ENCODE data around the gene CAMTA1.

The CAMTA1 gene

GRCh38 chr1:7348073-7348472 lies 562.8 kb downstream of the CAMTA1 start:
- Histone ChIP-seq H3K4me2 (no peak overlapping the region), H3K36me3 (no peaks in the 10 kb centered on the region), H3K4me3 (no peak overlapping the region), H3K9ac (no peak overlapping the region), H3K27me3 (no peaks in the 10 kb centered on the region), H3K27ac (no peak overlapping the region), H3K9me3 (replicated peaks in 1 of 11) (0 out of 22 replicates have a peak, but pooled peaks cover 0 to 6% (median 0%) of the 10 kb centered on the region in 11 experiments), H3K4me1 (peaks cover 0 to 9% (median 0%) of the 10 kb centered on the region in 10 experiments; a peak in 3 of 20 replicates), H4K20me1 (no peaks in the 10 kb centered on the region)
- no peak for TF ChIP-seq Cebpa-rat (IDR thresholded peaks at IDR 0.05)

GRCh38 chr1:7348580-7348979 lies 563.3 kb downstream of the CAMTA1 start:
- Histone ChIP-seq H4K20me1 (no peaks in the 10 kb centered on the region), H3K27ac (no peak overlapping the region), H3K4me1 (peaks cover 0 to 9% (median 0%) of the 10 kb centered on the region in 10 experiments; a peak in 3 of 20 replicates), H3K4me3 (no peak overlapping the region), H3K9me3 (replicated peaks in 1 of 11) (0 out of 22 replicates have a peak, but pooled peaks cover 0 to 5% (median 0%) of the 10 kb centered on the region in 11 experiments), H3K4me2 (no peak overlapping the region), H3K36me3 (no peaks in the 10 kb centered on the region), H3K9ac (no peak overlapping the region), H3K27me3 (no peaks in the 10 kb centered on the region)
- no peak for TF ChIP-seq Cebpa-rat (IDR thresholded peaks at IDR 0.05)

- Histone ChIP-seq H4K20me1 (no peaks in the 10 kb centered on the region), H3K4me3 (no peak overlapping the region), H3K9me3 (replicated peaks in 1 of 11) (no peaks in the 10 kb centered on the region), H3K27ac (no peak overlapping the region), H3K4me1 (peaks cover 0 to 5% (median 0%) of the 10 kb centered on the region in 10 experiments; a peak in 2 of 20 replicates), H3K9ac (no peak overlapping the region), H3K36me3 (no peaks in the 10 kb centered on the region), H3K4me2 (no peak overlapping the region), H3K27me3 (no peaks in the 10 kb centered on the region)
- TF ChIP-seq Cebpa-rat (IDR thresholded peaks at IDR 0.05), result no peak
These were observed 565.5 kb downstream of the CAMTA1 start for GRCh38 chr1:7350804-7351203.

GRCh38 chr1:7351649-7352048 lies 566.4 kb downstream of the CAMTA1 start:
- H3K4me2 ChIP-seq, result no peak overlapping the region
- no peak overlapping the region for H3K27ac ChIP-seq
- H3K9ac ChIP-seq, result no peak overlapping the region
- TF ChIP-seq Cebpa-rat (IDR thresholded peaks at IDR 0.05), result no peak
- no peaks in the 10 kb centered on the region for H3K27me3 ChIP-seq
- no peaks in the 10 kb centered on the region for H3K9me3 ChIP-seq (replicated peaks in 1 of 11)
- H3K36me3 ChIP-seq, result no peaks in the 10 kb centered on the region
- no peak overlapping the region for H3K4me3 ChIP-seq
- H4K20me1 ChIP-seq, result no peaks in the 10 kb centered on the region
- peaks cover 0 to 4% (median 0%) of the 10 kb centered on the region in 10 experiments; a peak in 2 of 20 replicates for H3K4me1 ChIP-seq

- Histone ChIP-seq H3K4me2 (no peak overlapping the region), H3K4me1 (no peaks in the 10 kb centered on the region), H4K20me1 (no peaks in the 10 kb centered on the region), H3K9ac (no peak overlapping the region), H3K27me3 (no peaks in the 10 kb centered on the region), H3K4me3 (no peak overlapping the region), H3K36me3 (no peaks in the 10 kb centered on the region), H3K9me3 (replicated peaks in 1 of 11) (no peaks in the 10 kb centered on the region), H3K27ac (no peak overlapping the region)
- TF ChIP-seq Cebpa-rat (IDR thresholded peaks at IDR 0.05), result no peak
These were observed 567.1 kb downstream of the CAMTA1 start for GRCh38 chr1:7352364-7352763.

GRCh38 chr1:7352974-7353373 lies 567.7 kb downstream of the CAMTA1 start:
- H3K27ac ChIP-seq, result no peak overlapping the region
- H4K20me1 ChIP-seq, result no peaks in the 10 kb centered on the region
- no peak for TF ChIP-seq Cebpa-rat (IDR thresholded peaks at IDR 0.05)
- no peaks in the 10 kb centered on the region for H3K27me3 ChIP-seq
- H3K9me3 ChIP-seq (replicated peaks in 1 of 11), result no peaks in the 10 kb centered on the region
- no peak overlapping the region for H3K9ac ChIP-seq
- no peak overlapping the region for H3K4me2 ChIP-seq
- no peaks in the 10 kb centered on the region for H3K36me3 ChIP-seq
- H3K4me3 ChIP-seq, result no peak overlapping the region
- H3K4me1 ChIP-seq, result no peaks in the 10 kb centered on the region

GRCh38 chr1:7355646-7356045 lies 570.4 kb downstream of the CAMTA1 start:
- Histone ChIP-seq H3K27ac (no peak overlapping the region), H3K4me2 (no peak overlapping the region), H3K9me3 (replicated peaks in 1 of 11) (no peaks in the 10 kb centered on the region), H3K9ac (no peak overlapping the region), H3K4me3 (no peak overlapping the region), H3K27me3 (no peaks in the 10 kb centered on the region), H3K4me1 (no peaks in the 10 kb centered on the region), H3K36me3 (no peaks in the 10 kb centered on the region), H4K20me1 (no peaks in the 10 kb centered on the region)
- TF ChIP-seq Cebpa-rat (IDR thresholded peaks at IDR 0.05), result no peak

GRCh38 chr1:7356079-7356478 lies 570.8 kb downstream of the CAMTA1 start:
- no peaks in the 10 kb centered on the region for H3K27me3 ChIP-seq
- no peaks in the 10 kb centered on the region for H4K20me1 ChIP-seq
- H3K9me3 ChIP-seq (replicated peaks in 1 of 11), result no peaks in the 10 kb centered on the region
- H3K27ac ChIP-seq, result no peak overlapping the region
- no peaks in the 10 kb centered on the region for H3K36me3 ChIP-seq
- no peak overlapping the region for H3K4me3 ChIP-seq
- no peak overlapping the region for H3K4me2 ChIP-seq
- no peak for TF ChIP-seq Cebpa-rat (IDR thresholded peaks at IDR 0.05)
- no peaks in the 10 kb centered on the region for H3K4me1 ChIP-seq
- H3K9ac ChIP-seq, result no peak overlapping the region

- H3K36me3 ChIP-seq, result no peaks in the 10 kb centered on the region
- no peaks in the 10 kb centered on the region for H3K27me3 ChIP-seq
- peaks cover 0 to 8% (median 0%) of the 10 kb centered on the region in 11 experiments; a peak in 1 of 22 replicates for H3K9me3 ChIP-seq (replicated peaks in 1 of 11)
- no peak overlapping the region for H3K9ac ChIP-seq
- H3K4me3 ChIP-seq, result no peak overlapping the region
- no peak overlapping the region for H3K27ac ChIP-seq
- peaks cover 0 to 6% (median 2%) of the 10 kb centered on the region in 10 experiments; a peak in 12 of 20 replicates for H3K4me1 ChIP-seq
- no peak overlapping the region for H3K4me2 ChIP-seq
- H4K20me1 ChIP-seq, result no peaks in the 10 kb centered on the region
- TF ChIP-seq Cebpa-rat (IDR thresholded peaks at IDR 0.05), result no peak
These were observed 573.2 kb downstream of the CAMTA1 start for GRCh38 chr1:7358425-7358824.

- no peak overlapping the region for H3K9ac ChIP-seq
- H3K36me3 ChIP-seq, result no peaks in the 10 kb centered on the region
- no peak overlapping the region for H3K27ac ChIP-seq
- H3K9me3 ChIP-seq (replicated peaks in 1 of 11), result peaks cover 0 to 8% (median 0%) of the 10 kb centered on the region in 11 experiments; a peak in 1 of 22 replicates
- H3K4me1 ChIP-seq, result peaks cover 0 to 13% (median 8%) of the 10 kb centered on the region in 10 experiments; a peak in 12 of 20 replicates
- H3K4me3 ChIP-seq, result no peak overlapping the region
- H4K20me1 ChIP-seq, result no peaks in the 10 kb centered on the region
- TF ChIP-seq Cebpa-rat (IDR thresholded peaks at IDR 0.05), result no peak
- H3K4me2 ChIP-seq, result no peak overlapping the region
- no peaks in the 10 kb centered on the region for H3K27me3 ChIP-seq
These were observed 575.3 kb downstream of the CAMTA1 start for GRCh38 chr1:7360526-7360925.

Measured in BLaER1 treated with 17β-estradiol and CSF1 and Interleukin-3, amounts not matched to agents 10 nM and 100 nM (cell line).